Measurements from ENCODE around the gene C1orf232. TPM values are rescaled to one million over a fixed set of nuclear protein-coding genes. Genes with fewer than 3 reads are reported as not detected.
A peak's percentile ranks its signal among the peaks of the same experiment; 100 is the strongest.

C1orf232 gene
- total RNA-seq, result not detected
- long read RNA-seq, result 0 reads

GRCh38 chr1:26168410-26169197, at the start of gene C1orf232:
TSS of gene C1orf232 (minus strand) at chr1:26168963. CDS start at chr1:26168499, 464 bp downstream.
- intact Hi-C loops (cut with micrococcal nuclease), result no loop called here
- DNase-seq, result no peak
- TF ChIP-seq CTCF (IDR thresholded peaks at IDR 0.05; ENCODE audit: borderline replicate concordance), result no peak
- peak within 1 kb of the TSS; percentile 94 for H3K4me3 ChIP-seq
- H3K36me3 ChIP-seq, result no peaks in the 10 kb centered on the region
- H3K9me3 ChIP-seq (replicated peaks), result no peaks in the 10 kb centered on the region
- peaks cover 45% of the 10 kb centered on the region for H3K4me1 ChIP-seq
- no peaks in the 10 kb centered on the region for H3K27me3 ChIP-seq (ENCODE audit: low read depth)
- peak within 1 kb of the TSS; percentile 83 for H3K27ac ChIP-seq (replicated peaks)

- no peak overlapping the region for H3K4me3 ChIP-seq
- H3K4me1 ChIP-seq, result peaks cover 2% of the 10 kb centered on the region
- TF ChIP-seq CTCF (IDR thresholded peaks at IDR 0.05; ENCODE audit: borderline replicate concordance), result no peak
- H3K36me3 ChIP-seq, result no peaks in the 10 kb centered on the region
- H3K27ac ChIP-seq (replicated peaks), result no peak overlapping the region
- H3K9me3 ChIP-seq (replicated peaks), result no peaks in the 10 kb centered on the region
- intact Hi-C loops (cut with micrococcal nuclease), result no loop called here
- H3K27me3 ChIP-seq (ENCODE audit: low read depth), result no peaks in the 10 kb centered on the region
- DNase-seq, result no peak
Measured at GRCh38 chr1:26215246-26215645, 46.5 kb upstream of the C1orf232 start.

- DNase-seq, result no peak
- Histone ChIP-seq H3K36me3 (no peaks in the 10 kb centered on the region), H3K9me3 (replicated peaks) (no peaks in the 10 kb centered on the region), H3K27ac (replicated peaks) (no peak overlapping the region), H3K27me3 (ENCODE audit: low read depth) (no peaks in the 10 kb centered on the region), H3K4me1 (peaks cover 6% of the 10 kb centered on the region), H3K4me3 (no peak overlapping the region)
- intact Hi-C loops (cut with micrococcal nuclease), result no loop called here
- TF ChIP-seq CTCF (IDR thresholded peaks at IDR 0.05; ENCODE audit: borderline replicate concordance), result no peak
Measured at GRCh38 chr1:26213335-26213905, 44.7 kb upstream of the C1orf232 start.

DNA sequence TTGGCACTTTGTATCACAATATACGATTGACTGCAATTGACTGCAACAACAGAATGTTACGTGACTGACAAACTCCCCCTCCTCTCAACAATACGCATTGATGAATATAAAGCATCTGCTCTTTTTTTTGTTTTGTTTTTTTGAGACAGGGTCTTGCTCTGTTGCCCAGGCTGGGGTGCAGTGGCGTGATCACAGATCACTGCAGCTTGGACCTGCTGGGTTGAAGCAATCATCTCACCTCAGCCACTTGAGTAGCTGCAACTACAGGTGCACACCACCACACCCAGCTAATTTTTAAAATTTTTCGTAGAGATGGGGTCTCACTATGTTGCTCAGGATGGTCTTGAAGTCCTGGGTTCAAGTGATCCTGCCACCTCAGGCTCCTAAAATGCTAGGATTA, 44.0 kb upstream of the C1orf232 start:
- Histone ChIP-seq H3K4me3 (no peak overlapping the region), H3K27me3 (ENCODE audit: low read depth) (no peaks in the 10 kb centered on the region), H3K4me1 (peaks cover 6% of the 10 kb centered on the region), H3K9me3 (replicated peaks) (no peaks in the 10 kb centered on the region), H3K27ac (replicated peaks) (no peak overlapping the region), H3K36me3 (no peaks in the 10 kb centered on the region)
- no peak for TF ChIP-seq CTCF (IDR thresholded peaks at IDR 0.05; ENCODE audit: borderline replicate concordance)
- intact Hi-C loops (cut with micrococcal nuclease), result no loop called here
- no peak for DNase-seq

DNA sequence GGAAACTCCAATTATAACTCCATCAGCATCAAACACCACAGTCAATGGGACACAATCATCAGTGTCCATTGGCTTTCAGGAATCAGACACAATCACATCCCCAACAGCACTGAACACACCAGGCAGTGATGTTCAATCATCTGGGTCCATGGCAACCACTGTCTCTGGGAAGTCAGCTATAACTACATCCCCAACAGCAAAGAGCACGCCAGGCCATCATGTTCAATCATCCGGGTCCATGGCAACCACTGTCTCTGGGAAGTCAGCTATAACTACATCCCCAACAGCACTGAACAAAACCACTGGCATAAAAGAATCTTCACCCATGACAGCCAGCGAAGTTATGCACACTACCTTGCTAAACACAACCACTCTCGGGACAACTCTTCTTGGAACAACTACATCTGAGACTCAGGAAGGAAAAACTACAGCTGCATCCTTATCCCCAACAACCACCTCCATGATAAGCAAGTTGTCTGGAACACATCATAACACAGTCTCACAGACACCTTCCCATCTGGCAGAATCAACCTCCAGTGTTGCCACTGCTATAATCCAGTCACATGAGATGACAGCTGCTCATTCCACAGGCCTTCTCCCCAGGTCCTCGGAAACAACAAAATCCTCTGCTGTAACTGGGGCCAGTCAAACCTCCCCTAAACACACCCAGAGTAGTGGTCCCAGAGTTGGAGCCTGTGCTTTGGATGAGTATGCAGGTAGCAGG, 41.5 kb upstream of the C1orf232 start:
- intact Hi-C loops (cut with micrococcal nuclease), result no loop called here
- DNase-seq, result no peak
- Histone ChIP-seq H3K27me3 (ENCODE audit: low read depth) (no peaks in the 10 kb centered on the region), H3K36me3 (no peaks in the 10 kb centered on the region), H3K4me1 (peaks cover 6% of the 10 kb centered on the region), H3K27ac (replicated peaks) (no peak overlapping the region), H3K4me3 (no peak overlapping the region), H3K9me3 (replicated peaks) (no peaks in the 10 kb centered on the region)
- no peak for TF ChIP-seq CTCF (IDR thresholded peaks at IDR 0.05; ENCODE audit: borderline replicate concordance)
